HG02763 (cell line): Measurements from ENCODE around the gene PGM1.

Source experiments
- ATAC-seq: cut with Tn5 transposase; IDR thresholded peaks from one replicate; pipeline ENCODE4 v1.9.1; 2021; ENCODE audit warnings: mild to moderate bottlenecking, moderate library complexity; ENCODE audit not compliant: unreplicated experiment

The PGM1 gene

GRCh38 chr1:63663873-63664272 is 70.7 kb downstream of the PGM1 start:
- no peak for ATAC-seq

- ATAC-seq: no peak
These were observed 71.5 kb downstream of the PGM1 start for GRCh38 chr1:63664742-63665141.

GRCh38 chr1:63665410-63665809 is 72.2 kb downstream of the PGM1 start:
- no peak for ATAC-seq

- ATAC-seq: no peak
These were observed 72.6 kb downstream of the PGM1 start for GRCh38 chr1:63665824-63666223.

GRCh38 chr1:63668298-63668697 is 75.1 kb downstream of the PGM1 start:
- ATAC-seq: no peak

- no peak for ATAC-seq
These were observed 76.1 kb downstream of the PGM1 start for GRCh38 chr1:63669151-63669961.

- no peak for ATAC-seq
These were observed 77.0 kb downstream of the PGM1 start for GRCh38 chr1:63670164-63670563.

- ATAC-seq: no peak
These were observed 78.3 kb downstream of the PGM1 start for GRCh38 chr1:63671514-63671913.

GRCh38 chr1:63674238-63674864 is 81.1 kb downstream of the PGM1 start:
- peak; percentile 44 for ATAC-seq

- no peak for ATAC-seq
These were observed 81.7 kb downstream of the PGM1 start for GRCh38 chr1:63674865-63675419.

- ATAC-seq: no peak
These were observed 82.3 kb downstream of the PGM1 start for GRCh38 chr1:63675420-63675931.

GRCh38 chr1:63677497-63677896 is 84.3 kb downstream of the PGM1 start:
- ATAC-seq: no peak

- ATAC-seq: no peak
These were observed 85.0 kb downstream of the PGM1 start for GRCh38 chr1:63678200-63678599.

GRCh38 chr1:63679076-63679475 is 85.9 kb downstream of the PGM1 start:
- ATAC-seq: no peak

GRCh38 chr1:63679589-63679988 is 86.4 kb downstream of the PGM1 start:
- ATAC-seq: no peak

- ATAC-seq: no peak
These were observed 89.7 kb downstream of the PGM1 start for GRCh38 chr1:63682936-63683335.

GRCh38 chr1:63683759-63684158 is 90.5 kb downstream of the PGM1 start:
- no peak for ATAC-seq

- no peak for ATAC-seq
These were observed 93.5 kb downstream of the PGM1 start for GRCh38 chr1:63686696-63687095.

GRCh38 chr1:63688302-63688890 is 95.2 kb downstream of the PGM1 start:
- ATAC-seq: no peak

- ATAC-seq: no peak
These were observed 97.9 kb downstream of the PGM1 start for GRCh38 chr1:63690966-63691700.
